WTC11 (cell line): Measurements from ENCODE around the gene RASGRP4.

Experiments used
- CDX4 ChIP-seq: fragments of 250-450 bp; sonication (Bioruptor Pico); IDR thresholded peaks from 2 replicates; pipeline ENCODE4 v1.9.0; 2021; ENCODE audit warnings: moderate library complexity, mild to moderate bottlenecking, inconsistent platforms, borderline replicate concordance
- CTCF ChIP-seq: fragments of 200-600 bp; IDR thresholded peaks from 2 replicates; pipeline ENCODE4 v1.8.0; 2022; ENCODE audit warnings: antibody characterized with exemption
- ELF4 ChIP-seq: sonication (generic); formaldehyde crosslinking; IDR thresholded peaks from 2 replicates; pipeline ENCODE4 v1.8.1; 2022; ENCODE audit warnings: low read depth, mild to moderate bottlenecking, moderate library complexity, missing genetic modification reagents
- FOXP1 ChIP-seq: sonication (generic); formaldehyde crosslinking; IDR thresholded peaks from 2 replicates; pipeline ENCODE4 v1.8.0; 2022; ENCODE audit warnings: missing genetic modification reagents, mild to moderate bottlenecking, moderate library complexity, borderline replicate concordance
- SMAD3 ChIP-seq: sonication (generic); formaldehyde crosslinking; IDR thresholded peaks from 2 replicates; pipeline ENCODE4 v1.8.0; 2022; ENCODE audit warnings: missing genetic modification reagents, mild to moderate bottlenecking, borderline replicate concordance
- TEAD4 ChIP-seq: sonication (generic); formaldehyde crosslinking; IDR thresholded peaks from 2 replicates; pipeline ENCODE4 v1.8.0; 2022; ENCODE audit warnings: mild to moderate bottlenecking, missing genetic modification reagents
- ZNF281 ChIP-seq: sonication (generic); formaldehyde crosslinking; IDR thresholded peaks from 2 replicates; pipeline ENCODE4 v1.8.0; 2023; ENCODE audit warnings: mild to moderate bottlenecking, missing genetic modification reagents
- ZNF317 ChIP-seq: sonication (generic); formaldehyde crosslinking; IDR thresholded peaks from 2 replicates; pipeline ENCODE4 v1.8.1; 2023; ENCODE audit warnings: low read depth, mild to moderate bottlenecking, moderate library complexity, missing genetic modification reagents, borderline replicate concordance
- ZNF396 ChIP-seq: fragments of 250-450 bp; sonication (Bioruptor Pico); IDR thresholded peaks from 2 replicates; pipeline ENCODE4 v1.8.0; 2021; ENCODE audit warnings: mild to moderate bottlenecking, moderate library complexity, borderline replicate concordance

GRCh38 chr19:38401148-38401547 is 24.9 kb downstream of the RASGRP4 start:
- TF ChIP-seq ZNF317 (no peak), ZNF281 (no peak), FOXP1 (CRISPR knock-in tag) (no peak), SMAD3 (CRISPR knock-in tag) (no peak), TEAD4 (no peak), CTCF (no peak), ZNF396 (CRISPR knock-in tag) (no peak), CDX4 (CRISPR knock-in tag) (no peak), ELF4 (CRISPR knock-in tag) (no peak)
